HG03354 (cell line): Measurements from ENCODE around the gene SULT4A1.

ENCODE experiments used
- ATAC-seq: cut with Tn5 transposase; IDR thresholded peaks from one replicate; pipeline ENCODE4 v1.9.1; 2021; ENCODE audit warnings: mild to moderate bottlenecking; ENCODE audit not compliant: unreplicated experiment, poor library complexity, severe bottlenecking

SULT4A1 gene

GRCh38 chr22:43848366-43849171, 13.7 kb downstream of the SULT4A1 start:
- ATAC-seq, result no peak

- ATAC-seq, result no peak
These were observed 14.7 kb downstream of the SULT4A1 start for GRCh38 chr22:43847376-43848289.

- no peak for ATAC-seq
These were observed 15.3 kb downstream of the SULT4A1 start for GRCh38 chr22:43846966-43847365.

- no peak for ATAC-seq
These were observed 16.3 kb downstream of the SULT4A1 start for GRCh38 chr22:43845981-43846380.

- ATAC-seq, result no peak
These were observed 17.5 kb downstream of the SULT4A1 start for GRCh38 chr22:43844560-43845545.

GRCh38 chr22:43843783-43844530, 18.4 kb downstream of the SULT4A1 start:
- ATAC-seq, result no peak

DNA sequence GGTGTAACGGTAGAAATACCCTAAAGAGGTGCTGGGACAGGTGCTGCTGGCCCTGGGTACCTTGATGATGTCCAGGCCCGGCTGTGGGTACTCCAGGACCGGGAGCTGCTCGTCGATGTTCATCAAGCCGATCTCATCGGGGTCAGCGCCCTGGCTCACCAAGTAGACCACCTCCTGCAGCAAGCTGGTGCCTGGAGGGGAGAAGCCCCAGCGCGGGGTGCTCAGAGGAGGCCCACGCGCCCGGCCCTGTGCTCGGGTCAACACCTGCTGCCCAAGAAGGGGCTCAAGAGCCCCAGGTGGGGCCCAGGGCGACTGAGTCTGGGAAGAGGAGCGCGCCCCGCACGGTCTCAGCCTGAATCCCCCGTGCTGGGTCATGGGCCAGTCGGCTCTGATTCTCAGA, 20.6 kb downstream of the SULT4A1 start:
- ATAC-seq, result no peak

GRCh38 chr22:43840851-43841250, 21.5 kb downstream of the SULT4A1 start:
- ATAC-seq, result no peak

- no peak for ATAC-seq
These were observed 21.9 kb downstream of the SULT4A1 start for GRCh38 chr22:43840431-43840830.

- ATAC-seq, result no peak
These were observed 22.5 kb downstream of the SULT4A1 start for GRCh38 chr22:43839781-43840180.

- no peak for ATAC-seq
These were observed 23.6 kb downstream of the SULT4A1 start for GRCh38 chr22:43838571-43839307.

- no peak for ATAC-seq
These were observed 24.2 kb downstream of the SULT4A1 start for GRCh38 chr22:43838161-43838560.

- ATAC-seq, result no peak
These were observed 24.6 kb downstream of the SULT4A1 start for GRCh38 chr22:43837666-43838065.

DNA sequence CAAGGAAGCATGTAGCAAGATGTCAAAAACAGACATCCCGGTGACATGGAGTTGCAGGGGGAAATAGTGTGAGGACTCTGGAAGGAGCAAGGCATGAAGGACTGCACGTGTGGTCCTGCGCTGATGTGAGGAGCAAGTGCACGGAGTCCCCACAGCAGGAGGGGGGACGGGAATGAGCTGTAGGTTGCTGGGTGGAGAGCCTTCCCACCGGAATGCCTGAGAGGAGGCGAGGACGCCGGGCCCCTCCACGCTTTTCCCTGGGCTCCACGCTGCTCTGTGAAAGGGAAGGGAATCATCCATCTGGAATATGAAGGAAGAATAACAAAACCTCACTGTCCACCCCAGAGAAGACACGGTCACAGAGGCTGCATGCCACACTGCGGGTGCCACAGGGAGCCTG, 26.6 kb downstream of the SULT4A1 start:
- ATAC-seq, result no peak

- no peak for ATAC-seq
These were observed 27.1 kb downstream of the SULT4A1 start for GRCh38 chr22:43835166-43835565.

DNA sequence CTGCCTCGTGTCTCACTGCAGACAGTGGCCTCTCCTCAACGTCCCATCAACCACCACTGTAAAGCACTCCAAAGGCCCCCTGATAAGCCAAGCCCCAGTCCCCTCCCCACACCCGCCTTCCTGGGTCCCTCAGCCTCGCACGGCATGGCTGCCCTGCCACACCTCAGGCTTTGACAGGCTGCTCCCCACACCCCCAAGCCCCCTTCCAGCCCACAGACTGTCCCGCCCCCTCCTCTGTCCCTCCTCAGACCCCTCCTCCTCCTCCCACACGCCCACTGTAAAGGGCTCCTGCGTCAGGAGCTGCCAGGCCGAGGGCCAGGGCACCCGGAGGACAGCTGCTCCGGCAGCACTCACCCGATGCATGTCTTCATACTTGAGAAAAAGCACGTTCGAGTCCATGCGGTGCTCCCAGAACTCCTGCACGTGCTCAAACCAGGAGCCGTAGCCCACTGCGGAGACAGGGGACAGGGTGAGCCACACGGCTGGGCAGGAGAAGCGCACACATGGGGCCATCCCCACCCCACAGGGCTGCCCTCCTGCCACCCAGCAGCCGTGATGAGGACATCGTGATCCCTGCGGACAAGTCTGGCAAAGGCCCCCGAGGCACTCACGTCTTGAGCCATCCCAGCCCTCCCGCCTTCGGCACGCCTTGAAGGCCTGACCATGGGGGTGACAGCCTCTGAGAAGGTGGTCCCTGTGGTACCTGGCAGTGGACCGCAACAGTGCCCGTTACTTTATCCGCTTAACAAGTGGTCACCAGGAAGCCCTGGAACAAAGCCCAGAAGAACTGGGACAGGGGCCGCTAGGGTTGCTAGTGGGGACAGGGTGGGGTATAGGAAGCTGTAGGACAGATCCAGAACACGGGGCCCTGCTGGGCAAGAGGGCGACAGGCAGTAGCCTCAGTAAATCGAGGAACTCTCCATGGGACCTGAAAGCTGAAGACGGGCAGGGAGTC, 28.8 kb downstream of the SULT4A1 start:
- no peak for ATAC-seq
